ENCODE data around the gene PCDH9. TPM values are rescaled to one million over a fixed set of nuclear protein-coding genes. Genes with fewer than 3 reads are reported as not detected.

The PCDH9 gene
- total RNA-seq, 2 experiments from 2014 or later: 0.20 to 0.23 TPM

- H3K27me3 Mint-ChIP-seq: no peaks in the 10 kb centered on the region
- no peak overlapping the region for H3K27ac Mint-ChIP-seq
- no peaks in the 10 kb centered on the region for H3K36me3 Mint-ChIP-seq
- H3K4me1 Mint-ChIP-seq: no peaks in the 10 kb centered on the region
- no peak overlapping the region for H3K4me3 Mint-ChIP-seq
- H3K9me3 Mint-ChIP-seq: no peaks in the 10 kb centered on the region
- no peak for DNase-seq
Measured at GRCh38 chr13:66952507-66952906, 277.6 kb downstream of the PCDH9 start.

- Mint-ChIP-seq H3K9me3 (no peaks in the 10 kb centered on the region), H3K36me3 (no peaks in the 10 kb centered on the region), H3K27ac (no peak overlapping the region), H3K4me1 (no peaks in the 10 kb centered on the region), H3K27me3 (no peaks in the 10 kb centered on the region), H3K4me3 (no peak overlapping the region)
- DNase-seq: no peak
Measured at GRCh38 chr13:66951426-66951825, 278.7 kb downstream of the PCDH9 start.

- H3K36me3 Mint-ChIP-seq: no peaks in the 10 kb centered on the region
- H3K4me1 Mint-ChIP-seq: no peaks in the 10 kb centered on the region
- H3K27me3 Mint-ChIP-seq: no peaks in the 10 kb centered on the region
- DNase-seq: no peak
- no peaks in the 10 kb centered on the region for H3K9me3 Mint-ChIP-seq
- no peak overlapping the region for H3K27ac Mint-ChIP-seq
- H3K4me3 Mint-ChIP-seq: no peak overlapping the region
Measured at GRCh38 chr13:66950666-66951065, 279.5 kb downstream of the PCDH9 start.

DNA sequence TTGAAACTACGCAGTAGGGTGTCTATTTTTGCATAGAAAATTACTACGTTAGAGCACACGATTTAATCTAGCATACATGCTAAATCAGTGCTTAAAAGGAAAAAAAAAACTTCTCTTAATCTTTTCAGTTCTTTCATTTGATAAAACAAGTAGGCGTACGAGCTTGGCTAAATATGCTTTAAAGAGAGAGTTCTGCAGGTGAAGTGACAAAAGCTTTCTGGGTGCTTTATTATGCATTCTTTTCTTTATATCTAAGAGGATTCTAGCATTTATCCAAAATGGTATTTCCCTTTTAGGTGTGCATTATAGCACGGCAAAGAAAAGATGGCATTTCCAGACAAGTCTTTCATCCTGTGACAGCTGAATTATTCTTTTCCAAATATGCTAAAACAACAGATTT lies 281.2 kb downstream of the PCDH9 start:
- Mint-ChIP-seq H3K36me3 (no peaks in the 10 kb centered on the region), H3K9me3 (no peaks in the 10 kb centered on the region), H3K4me1 (no peaks in the 10 kb centered on the region), H3K27ac (no peak overlapping the region), H3K27me3 (no peaks in the 10 kb centered on the region), H3K4me3 (no peak overlapping the region)
- DNase-seq: no peak

DNA sequence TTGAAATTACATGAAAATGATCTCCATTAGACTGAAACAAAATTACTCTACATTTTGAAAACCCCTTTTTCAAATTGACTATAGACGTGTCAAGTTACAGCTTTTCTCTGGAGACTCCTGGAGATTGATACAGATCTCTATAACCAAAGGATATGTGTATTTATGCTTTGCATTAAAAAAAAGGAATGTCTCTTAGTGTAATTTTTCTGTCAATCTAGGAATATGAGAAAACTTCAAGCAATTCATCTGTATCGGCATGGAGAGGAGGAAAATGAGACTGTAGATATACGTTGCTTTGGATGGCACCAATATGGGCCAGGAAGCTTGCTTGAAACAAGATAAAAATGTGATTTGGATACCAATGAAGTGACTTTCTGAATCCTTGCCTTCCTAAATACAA lies 286.6 kb downstream of the PCDH9 start:
- no peaks in the 10 kb centered on the region for H3K27me3 Mint-ChIP-seq
- no peaks in the 10 kb centered on the region for H3K36me3 Mint-ChIP-seq
- H3K4me1 Mint-ChIP-seq: no peaks in the 10 kb centered on the region
- DNase-seq: no peak
- no peak overlapping the region for H3K27ac Mint-ChIP-seq
- no peak overlapping the region for H3K4me3 Mint-ChIP-seq
- H3K9me3 Mint-ChIP-seq: no peaks in the 10 kb centered on the region

- Mint-ChIP-seq H3K27me3 (no peaks in the 10 kb centered on the region), H3K4me1 (no peaks in the 10 kb centered on the region), H3K4me3 (no peak overlapping the region), H3K9me3 (no peaks in the 10 kb centered on the region), H3K27ac (no peak overlapping the region), H3K36me3 (no peaks in the 10 kb centered on the region)
- no peak for DNase-seq
Measured at GRCh38 chr13:66940113-66940512, 290.0 kb downstream of the PCDH9 start.

DNA sequence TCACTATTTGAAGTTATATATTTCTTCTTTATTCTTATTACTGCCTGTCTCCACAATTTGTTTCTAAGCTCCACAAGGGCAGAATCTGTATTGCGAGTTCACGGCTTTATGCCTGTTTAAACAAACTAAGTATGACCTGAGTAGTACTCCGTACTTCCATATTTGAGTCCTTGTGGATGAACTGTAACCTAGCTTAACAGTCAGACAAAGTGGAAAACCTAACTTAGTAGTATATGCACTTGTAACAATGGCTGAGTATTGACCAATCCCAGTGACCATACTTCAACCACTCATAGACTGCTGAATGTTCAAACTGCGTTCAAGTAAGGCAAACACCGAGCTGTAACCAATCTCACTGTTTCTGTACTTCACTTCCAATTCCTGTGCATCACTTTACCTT lies 292.7 kb downstream of the PCDH9 start:
- no peak for DNase-seq
- Mint-ChIP-seq H3K27ac (no peak overlapping the region), H3K4me1 (no peaks in the 10 kb centered on the region), H3K4me3 (no peak overlapping the region), H3K27me3 (no peaks in the 10 kb centered on the region), H3K9me3 (no peaks in the 10 kb centered on the region), H3K36me3 (no peaks in the 10 kb centered on the region)

- H3K36me3 Mint-ChIP-seq: no peaks in the 10 kb centered on the region
- no peak overlapping the region for H3K4me3 Mint-ChIP-seq
- no peaks in the 10 kb centered on the region for H3K4me1 Mint-ChIP-seq
- DNase-seq: no peak
- H3K27me3 Mint-ChIP-seq: no peaks in the 10 kb centered on the region
- no peaks in the 10 kb centered on the region for H3K9me3 Mint-ChIP-seq
- no peak overlapping the region for H3K27ac Mint-ChIP-seq
Measured at GRCh38 chr13:66933994-66934393, 296.1 kb downstream of the PCDH9 start.

DNA sequence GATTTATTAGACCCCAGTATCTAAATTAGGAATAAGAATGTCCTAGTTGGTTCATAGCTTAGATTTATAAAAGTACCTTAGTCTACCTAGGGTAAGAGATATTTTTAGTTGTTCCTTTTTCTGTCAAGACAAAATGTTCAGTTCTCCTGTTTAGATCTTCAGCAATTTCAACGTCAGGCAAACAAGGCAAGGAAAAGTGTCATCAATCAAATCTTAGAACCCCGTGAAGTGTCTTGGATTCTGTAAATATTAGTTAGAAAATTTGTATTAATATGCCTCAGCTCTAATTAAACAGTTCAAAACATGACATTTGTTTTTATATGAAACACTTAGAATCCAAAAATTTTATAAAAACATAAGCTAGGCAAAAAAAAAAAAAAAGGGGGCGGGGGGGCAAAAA lies 296.6 kb downstream of the PCDH9 start:
- H3K9me3 Mint-ChIP-seq: no peaks in the 10 kb centered on the region
- H3K36me3 Mint-ChIP-seq: no peaks in the 10 kb centered on the region
- H3K27me3 Mint-ChIP-seq: no peaks in the 10 kb centered on the region
- no peak for DNase-seq
- no peak overlapping the region for H3K4me3 Mint-ChIP-seq
- no peak overlapping the region for H3K27ac Mint-ChIP-seq
- no peaks in the 10 kb centered on the region for H3K4me1 Mint-ChIP-seq

DNA sequence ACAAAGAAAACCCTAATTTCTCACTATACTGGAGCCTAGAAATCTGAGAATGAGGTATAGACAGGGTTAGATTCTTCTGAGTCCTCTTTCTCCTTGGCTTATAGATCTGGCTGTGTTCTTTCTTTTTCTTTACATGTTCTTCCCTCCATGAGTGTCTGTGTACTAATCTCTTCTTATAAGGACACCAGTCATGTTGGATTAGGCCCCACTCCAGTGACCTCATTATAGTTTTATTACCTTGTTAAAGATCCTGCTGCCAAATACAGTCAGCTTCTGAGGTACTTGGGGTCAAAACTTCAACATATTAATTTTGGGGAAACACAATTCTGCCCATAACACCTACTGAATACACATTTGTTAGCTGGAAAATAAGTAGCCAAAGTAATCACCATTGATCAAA lies 302.6 kb downstream of the PCDH9 start:
- no peak for DNase-seq
- Mint-ChIP-seq H3K4me3 (no peak overlapping the region), H3K36me3 (no peaks in the 10 kb centered on the region), H3K27ac (no peak overlapping the region), H3K27me3 (no peaks in the 10 kb centered on the region), H3K9me3 (no peaks in the 10 kb centered on the region), H3K4me1 (no peaks in the 10 kb centered on the region)

DNA sequence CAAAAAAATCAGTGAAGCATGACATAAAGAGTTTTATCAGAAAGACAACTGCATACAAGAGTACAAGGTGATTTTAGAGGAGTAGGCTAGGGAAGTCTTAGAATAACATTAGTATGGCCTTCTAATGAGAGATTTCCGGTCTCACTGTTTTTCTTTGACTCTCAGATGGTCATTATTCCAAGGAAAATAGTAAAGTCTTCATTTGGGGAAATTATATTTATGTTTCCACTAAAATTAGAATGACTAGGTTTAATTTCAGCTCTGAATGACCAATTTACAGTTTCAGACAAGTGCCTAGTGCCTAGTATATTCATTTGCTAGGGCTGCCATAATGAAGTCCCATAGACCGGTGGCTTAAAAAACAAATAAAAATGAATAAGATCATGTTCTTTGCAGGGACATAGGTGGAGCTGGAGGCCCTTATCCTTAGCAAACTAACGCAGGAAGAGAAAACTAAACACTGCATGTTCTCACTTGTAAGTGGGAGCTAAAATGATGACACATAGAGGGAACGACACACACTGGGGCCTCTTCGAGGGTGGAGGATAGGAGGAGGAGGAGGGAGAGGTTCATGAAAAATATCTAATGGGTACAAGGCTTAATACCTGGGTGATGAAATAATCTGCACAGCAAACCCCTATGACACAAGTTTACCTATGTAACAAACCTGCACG lies 303.1 kb downstream of the PCDH9 start:
- no peak for DNase-seq
- Mint-ChIP-seq H3K36me3 (no peaks in the 10 kb centered on the region), H3K4me3 (no peak overlapping the region), H3K9me3 (no peaks in the 10 kb centered on the region), H3K27me3 (no peaks in the 10 kb centered on the region), H3K4me1 (no peaks in the 10 kb centered on the region), H3K27ac (no peak overlapping the region)

DNA sequence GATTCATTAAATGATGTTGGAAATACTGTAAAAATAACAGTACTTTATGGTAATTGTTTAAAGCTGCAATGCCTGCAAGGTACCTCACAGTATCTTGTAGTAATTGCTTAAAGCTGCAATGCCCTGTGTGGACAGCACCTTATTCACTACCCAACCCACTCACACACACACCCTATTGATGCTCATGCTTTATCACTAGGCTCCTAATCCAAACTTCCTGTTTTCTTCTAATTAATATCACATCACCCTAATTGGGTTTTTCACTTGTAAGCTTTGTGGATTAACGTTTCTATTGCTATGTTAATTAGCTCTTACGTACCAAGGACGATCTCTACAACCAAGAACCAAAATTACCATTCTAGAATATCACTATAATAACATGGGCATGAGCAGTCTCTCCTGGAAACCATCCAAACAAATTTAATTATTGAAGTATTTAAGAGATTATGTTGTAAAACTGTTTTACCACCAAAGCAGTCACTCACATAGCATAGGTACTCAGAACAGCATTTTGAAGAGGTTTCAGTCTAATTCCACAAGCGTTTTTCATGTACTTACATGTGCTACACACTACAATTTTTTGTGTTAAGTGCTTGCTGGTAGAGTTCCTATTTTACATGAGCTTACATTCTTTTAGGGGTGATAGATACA lies 303.8 kb downstream of the PCDH9 start:
- no peak for DNase-seq
- Mint-ChIP-seq H3K4me1 (no peaks in the 10 kb centered on the region), H3K27ac (no peak overlapping the region), H3K9me3 (no peaks in the 10 kb centered on the region), H3K4me3 (no peak overlapping the region), H3K36me3 (no peaks in the 10 kb centered on the region), H3K27me3 (no peaks in the 10 kb centered on the region)

DNA sequence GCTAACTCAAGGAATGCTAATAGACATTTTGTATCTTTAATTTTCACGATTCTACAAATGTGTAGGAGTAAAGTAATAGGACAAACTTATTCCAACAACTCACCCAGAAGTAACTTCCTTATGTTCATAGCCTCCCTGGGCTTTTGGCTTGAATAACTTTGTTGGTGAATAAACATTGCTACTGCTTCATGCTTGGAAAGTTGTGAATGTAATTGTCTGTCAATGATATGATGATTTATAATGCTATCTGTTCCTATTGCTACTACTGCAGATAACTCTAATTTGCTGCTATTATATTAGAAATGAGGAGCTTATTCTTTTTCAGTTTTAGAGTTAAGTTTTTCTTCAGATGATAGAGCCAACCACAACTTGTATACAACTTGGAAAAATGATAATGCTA lies 307.7 kb downstream of the PCDH9 start:
- H3K9me3 Mint-ChIP-seq: no peaks in the 10 kb centered on the region
- no peak for DNase-seq
- H3K4me3 Mint-ChIP-seq: no peak overlapping the region
- no peaks in the 10 kb centered on the region for H3K36me3 Mint-ChIP-seq
- H3K27me3 Mint-ChIP-seq: no peaks in the 10 kb centered on the region
- no peak overlapping the region for H3K27ac Mint-ChIP-seq
- H3K4me1 Mint-ChIP-seq: no peaks in the 10 kb centered on the region

DNA sequence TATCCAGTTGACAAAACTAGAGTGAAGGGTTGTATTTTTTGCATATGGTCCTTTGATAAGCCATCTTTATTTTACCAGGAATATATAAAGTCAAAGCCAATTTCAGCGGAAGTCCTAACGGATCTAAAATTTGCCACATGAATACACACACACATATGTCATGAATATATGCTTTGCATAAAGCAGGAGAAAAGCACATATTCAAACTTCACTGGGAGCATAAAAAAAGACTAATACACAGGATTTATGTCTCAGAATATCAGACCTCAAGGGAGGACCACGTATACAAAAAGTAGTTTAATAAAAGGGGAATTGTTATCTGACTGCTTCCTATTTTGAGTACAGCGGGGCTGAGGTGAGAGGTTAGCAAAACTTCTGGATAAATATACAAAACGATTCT lies 308.7 kb downstream of the PCDH9 start:
- Mint-ChIP-seq H3K4me1 (no peaks in the 10 kb centered on the region), H3K27ac (no peak overlapping the region), H3K36me3 (no peaks in the 10 kb centered on the region), H3K4me3 (no peak overlapping the region), H3K9me3 (no peaks in the 10 kb centered on the region), H3K27me3 (no peaks in the 10 kb centered on the region)
- DNase-seq: no peak

DNA sequence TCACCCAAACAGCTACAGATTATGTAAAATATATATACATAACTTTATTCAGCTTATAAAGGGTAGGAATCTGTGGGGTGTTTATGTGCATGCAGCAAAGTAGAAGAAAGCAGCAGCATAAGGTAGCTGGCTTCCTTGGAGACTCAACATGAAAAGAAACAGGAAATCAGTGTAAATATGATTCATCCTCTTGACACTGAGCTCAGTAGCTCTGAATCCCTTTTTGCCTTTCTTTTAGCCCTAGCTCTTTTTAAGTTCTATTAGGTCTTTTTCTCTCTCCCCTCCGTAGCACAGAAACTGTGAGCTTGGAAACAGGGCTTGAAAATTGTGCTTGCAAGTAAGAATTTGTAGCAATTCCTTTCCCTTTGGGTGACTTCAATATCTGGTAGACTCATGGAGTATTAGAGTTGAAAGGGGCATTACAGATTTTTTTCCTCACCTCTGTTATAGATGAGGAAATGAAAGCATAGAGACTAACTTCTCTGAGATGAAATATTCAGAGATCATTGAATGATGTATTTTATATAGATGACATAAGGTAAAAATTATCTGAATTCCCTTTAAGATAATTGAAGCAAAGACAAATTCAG lies 314.4 kb downstream of the PCDH9 start:
- no peak for DNase-seq
- Mint-ChIP-seq H3K36me3 (no peaks in the 10 kb centered on the region), H3K4me1 (peaks cover 4% of the 10 kb centered on the region), H3K27me3 (no peaks in the 10 kb centered on the region), H3K4me3 (no peak overlapping the region), H3K9me3 (no peaks in the 10 kb centered on the region), H3K27ac (peak overlapping the region; percentile 43)

DNA sequence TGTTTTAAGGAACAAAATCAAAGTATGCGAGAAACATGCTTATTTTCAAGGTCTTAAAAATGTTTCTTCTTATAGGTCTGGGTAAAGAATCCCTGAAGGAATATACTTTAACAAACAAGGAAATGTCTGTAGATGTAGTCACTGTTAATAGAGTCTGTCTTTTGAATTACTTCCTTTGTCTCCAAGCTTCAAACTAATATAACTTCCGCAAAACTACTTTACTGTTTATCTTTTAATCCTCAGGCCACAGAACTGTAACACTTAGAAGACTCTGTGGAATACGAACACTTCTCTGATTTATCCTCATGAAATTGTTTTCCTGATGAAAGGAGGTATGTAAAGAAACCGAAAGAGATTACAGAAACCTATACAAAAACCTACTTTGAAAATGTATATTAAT lies 316.0 kb downstream of the PCDH9 start:
- H3K27me3 Mint-ChIP-seq: no peaks in the 10 kb centered on the region
- no peak overlapping the region for H3K4me3 Mint-ChIP-seq

More for the DNA sequence above, 316.0 kb downstream of the PCDH9 start:
- peaks cover 4% of the 10 kb centered on the region for H3K4me1 Mint-ChIP-seq
- no peak overlapping the region for H3K27ac Mint-ChIP-seq
- H3K9me3 Mint-ChIP-seq: no peaks in the 10 kb centered on the region
- H3K36me3 Mint-ChIP-seq: no peaks in the 10 kb centered on the region
- DNase-seq: no peak

Data from activated naive CD8-positive, alpha-beta T cell treated with anti-CD3 and anti-CD28 coated beads for 36 hours (primary cell).